GM11168 (cell line): ENCODE data around the gene SLC28A3.

Experiments used
- in situ Hi-C: fragments of 300-500 bp; cut with MboI; formaldehyde crosslinking; loops from one replicate; pipeline ENCODE4 v1.12.0; 2022; ENCODE audit warnings: low sequenced_read_pairs; ENCODE audit not compliant: unreplicated experiment

SLC28A3 gene

DNA sequence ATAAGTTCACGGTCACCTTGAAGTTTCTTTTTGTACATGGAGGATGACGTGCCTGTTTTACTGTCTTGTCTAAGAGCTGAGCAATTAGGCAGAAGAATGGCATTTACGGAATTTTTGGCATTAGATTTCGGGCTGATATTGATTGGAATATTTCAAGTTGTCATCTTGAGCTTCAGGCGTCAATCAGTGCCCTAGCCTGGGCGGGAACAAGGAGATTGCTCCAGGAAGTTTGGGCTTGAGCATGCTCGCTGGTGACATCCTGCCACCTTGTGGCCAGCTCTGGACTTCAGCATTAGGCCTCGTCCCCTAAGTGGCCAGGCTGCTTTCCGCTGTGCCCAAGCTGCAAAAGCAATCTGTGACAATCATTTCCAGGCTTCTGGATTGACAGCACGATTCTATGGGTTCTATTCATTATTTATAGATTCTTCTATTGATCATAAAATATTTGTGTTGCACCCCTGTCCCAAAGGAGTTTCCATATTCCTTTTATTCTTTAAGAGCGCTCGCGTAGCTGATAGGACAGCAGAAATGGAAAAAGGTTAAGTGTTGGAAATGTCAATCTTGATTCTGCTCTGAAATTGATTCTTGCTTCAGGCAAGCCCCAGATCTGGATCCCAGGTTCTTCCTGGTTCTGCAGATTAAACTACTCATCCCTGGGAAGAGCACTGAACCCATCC is 79.3 kb downstream of the SLC28A3 start:
- in situ Hi-C loops, result loop anchor here (5.0 kb wide), 1 partner anchor 319 kb away; no protein-coding TSS in a partner anchor

- in situ Hi-C loops, result no loop called here
Measured at GRCh38 chr9:84258371-84258770, 82.2 kb downstream of the SLC28A3 start.

GRCh38 chr9:84255696-84256095 is 84.9 kb downstream of the SLC28A3 start:
- in situ Hi-C loops, result no loop called here

GRCh38 chr9:84254972-84255371 is 85.6 kb downstream of the SLC28A3 start:
- in situ Hi-C loops, result no loop called here

DNA sequence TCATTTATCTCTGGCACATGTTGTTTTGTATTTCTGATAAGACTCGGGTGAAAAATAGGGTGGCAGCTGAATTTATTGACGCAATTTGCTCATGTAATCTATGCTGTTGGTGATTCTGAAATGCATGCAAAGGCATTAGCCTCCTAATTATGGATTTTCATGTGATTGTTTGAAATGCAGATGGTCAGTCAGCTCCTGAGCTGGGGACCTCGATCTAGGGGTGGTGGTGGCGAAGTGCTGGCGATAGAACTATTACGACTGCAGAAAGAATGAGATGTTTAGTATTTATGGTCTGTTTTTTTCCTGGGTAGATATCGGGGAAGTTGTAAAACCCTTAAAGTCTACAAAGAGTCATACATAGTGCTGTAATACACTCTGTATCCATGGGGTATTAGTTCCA is 88.6 kb downstream of the SLC28A3 start:
- in situ Hi-C loops, result no loop called here

DNA sequence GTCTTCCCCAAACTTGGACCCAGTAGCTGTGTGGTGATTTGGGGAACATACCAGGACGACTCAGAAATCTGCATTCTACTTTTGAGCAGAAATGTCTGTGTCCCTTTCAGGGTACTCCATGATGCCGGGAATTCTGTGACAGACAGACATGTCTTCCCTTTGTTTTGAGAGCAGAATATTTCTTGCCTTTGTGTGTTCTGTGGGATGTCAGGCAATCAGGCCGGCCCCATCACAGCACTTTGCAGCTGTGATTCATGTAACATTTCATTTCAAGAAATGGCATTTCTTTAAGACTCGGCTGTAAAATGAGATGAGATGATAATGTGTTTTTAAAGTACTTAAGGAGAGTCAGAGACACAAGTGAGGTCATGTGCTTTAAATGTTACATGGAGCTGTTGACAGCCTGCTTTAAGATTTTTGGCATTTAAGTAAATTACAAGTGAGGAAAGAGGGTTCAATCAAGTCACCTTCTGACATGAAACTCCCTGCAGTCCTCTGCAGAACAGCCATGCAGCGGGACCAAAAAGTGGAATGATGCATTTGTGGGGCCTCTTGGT is 98.7 kb downstream of the SLC28A3 start:
- in situ Hi-C loops, result no loop called here

DNA sequence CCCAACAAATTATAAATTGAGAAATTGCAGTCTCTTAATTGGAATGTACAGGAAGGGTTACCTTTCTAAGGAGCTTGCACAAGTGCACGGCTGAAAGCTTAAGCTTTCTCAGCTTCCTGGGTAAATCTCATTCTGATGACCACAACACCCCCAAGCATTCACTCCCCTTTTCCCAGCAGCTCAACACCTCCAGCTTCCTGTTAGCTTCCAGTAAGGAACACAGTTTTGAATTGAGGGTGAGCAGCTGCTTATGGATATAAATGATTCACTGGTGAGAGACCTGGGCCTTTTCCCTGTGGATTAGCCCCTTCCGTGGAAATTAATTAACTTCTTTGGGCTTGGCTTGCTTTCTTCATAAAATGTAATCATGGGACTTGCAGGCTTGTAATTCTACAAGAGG is 101.2 kb downstream of the SLC28A3 start:
- in situ Hi-C loops, result no loop called here

- in situ Hi-C loops, result no loop called here
Measured at GRCh38 chr9:84238652-84239051, 101.9 kb downstream of the SLC28A3 start.

DNA sequence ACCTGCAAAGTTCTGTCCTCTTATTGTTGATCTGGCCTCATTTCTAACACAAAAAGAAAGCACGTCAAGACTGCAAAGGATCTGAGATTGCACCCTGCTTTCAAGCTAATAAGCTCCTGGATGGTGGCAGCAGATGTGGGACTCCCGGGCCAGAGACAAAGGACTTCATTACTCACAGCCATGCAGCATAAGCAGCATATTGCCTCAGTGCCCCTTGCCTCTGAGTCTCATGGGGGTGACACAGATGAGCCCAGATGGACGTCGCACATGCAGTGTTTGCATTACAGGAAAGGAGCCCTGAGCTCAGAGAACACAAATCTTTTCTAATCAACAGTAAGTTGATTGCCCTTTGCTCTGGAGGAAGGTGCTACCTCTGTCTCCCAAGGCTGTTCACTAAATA is 105.0 kb downstream of the SLC28A3 start:
- in situ Hi-C loops, result no loop called here

- in situ Hi-C loops, result no loop called here
Measured at GRCh38 chr9:84230355-84231145, 110.0 kb downstream of the SLC28A3 start.

- in situ Hi-C loops, result no loop called here
Measured at GRCh38 chr9:84229191-84229590, 111.4 kb downstream of the SLC28A3 start.

DNA sequence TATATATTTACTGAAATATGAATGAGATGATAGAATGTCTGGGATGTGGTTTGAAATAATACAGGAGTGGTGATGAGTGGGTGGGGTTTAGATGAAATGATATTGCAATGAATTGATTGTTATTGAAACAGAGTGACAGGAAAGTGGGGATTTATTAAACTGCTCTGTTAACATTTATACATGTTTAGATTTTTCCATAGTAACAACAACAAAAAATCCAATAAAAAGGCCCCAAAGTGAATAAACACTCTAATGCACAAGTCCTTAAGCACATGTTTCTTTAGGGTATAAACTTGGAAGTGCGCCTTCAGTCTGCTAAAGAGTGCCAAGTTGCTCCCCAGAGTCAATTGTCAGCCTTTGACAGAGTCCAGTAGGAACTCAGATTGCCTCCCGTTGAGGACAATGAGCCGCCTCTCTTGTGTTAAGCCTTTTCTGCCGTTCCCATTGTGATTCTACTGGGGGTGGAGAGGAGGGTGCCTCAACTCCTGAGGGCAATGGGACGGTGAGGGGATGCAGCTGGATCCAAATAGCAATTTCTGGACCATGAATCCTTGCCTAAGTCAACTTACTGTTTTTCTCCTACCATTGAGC is 112.3 kb downstream of the SLC28A3 start:
- in situ Hi-C loops, result no loop called here

DNA sequence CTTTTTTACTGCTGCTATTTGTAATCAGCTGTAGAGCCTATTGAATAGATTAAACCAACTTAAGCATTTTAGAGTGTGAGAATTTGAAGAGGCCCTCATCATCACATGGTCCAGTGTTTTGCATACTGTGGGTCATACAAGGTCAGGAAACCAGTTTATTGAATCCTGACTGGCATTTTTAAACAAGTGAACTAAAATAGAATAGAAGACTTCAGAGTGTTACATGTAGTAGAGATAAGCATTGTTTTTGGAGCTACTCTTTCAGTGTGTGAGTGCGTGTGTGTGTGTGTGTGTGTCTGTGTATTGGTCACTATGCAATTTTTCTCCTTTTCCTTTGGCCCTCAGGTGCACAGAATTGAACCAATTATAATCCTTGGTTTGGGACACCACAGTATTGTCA is 114.4 kb downstream of the SLC28A3 start:
- in situ Hi-C loops, result no loop called here
